HEK293 (cell line): ENCODE measurements around the gene OR5P2.
"Not testable (repeated sequence)": the region's sequence is repeated elsewhere in the genome, so short reads cannot be mapped to it uniquely, and the experiment has no call there.

Source experiments
- CTCF ChIA-PET: fragments of 350-600 bp; formaldehyde crosslinking; extraction: SDS; loops from one replicate; lab custom pipeline; 2021; ENCODE audit warnings: antibody characterized with exemption; lab: Yijun Ruan, JAX
- POLR2A ChIA-PET: fragments of 300-600 bp; formaldehyde crosslinking; extraction: SDS; loops from one replicate; lab custom pipeline; 2020; ENCODE audit warnings: antibody characterized with exemption, inconsistent platforms; lab: Yijun Ruan, JAX
- H3K27ac ChIP-seq: fragments of 200-500 bp; sonication (Bioruptor generic); 2 replicates; pipeline ENCODE4 v1.5.1; 2014; ENCODE audit warnings: low read depth, low read length, control low read depth, inconsistent platforms; ENCODE audit errors: extremely low read depth
- H3K36me3 ChIP-seq, 2 experiments: fragments of 200-500 bp in 1 of 2; sonication (Bioruptor generic) in 1 of 2; 1 replicate in 1 of 2; 2 replicates in 1 of 2; pipeline ENCODE4 v1.5.1; 2014 to 2017; ENCODE audit warnings: inconsistent platforms in 2 of 2, low read length in 2 of 2; ENCODE audit not compliant: control insufficient read depth in 2 of 2, insufficient read depth in 1 of 2
- H3K4me1 ChIP-seq: fragments of 200-500 bp; sonication (Bioruptor generic); 2 replicates; pipeline ENCODE4 v1.5.1; 2014; ENCODE audit warnings: mild to moderate bottlenecking, low read length, inconsistent platforms; ENCODE audit not compliant: control insufficient read depth, insufficient read depth
- H3K4me3 ChIP-seq: 2 replicates; pipeline ENCODE4 v1.5.1; 2011; ENCODE audit warnings: low read depth, mild to moderate bottlenecking, control low read depth, low read length, moderate library complexity
- H3K9me3 ChIP-seq: fragments of 200-500 bp; sonication (Bioruptor generic); 2 replicates; pipeline ENCODE4 v1.5.1; 2014; ENCODE audit warnings: low read depth, low read length, inconsistent platforms; ENCODE audit not compliant: control insufficient read depth, insufficient read depth
- KLF8 ChIP-seq: fragments of 450-650 bp; formaldehyde crosslinking; IDR thresholded peaks from 2 replicates; pipeline ENCODE4 v1.5.1; 2016; ENCODE audit warnings: missing biosample characterization, missing genetic modification characterization
- MEIS1 ChIP-seq: sonication (generic); formaldehyde crosslinking; IDR thresholded peaks from 2 replicates; pipeline ENCODE4 v1.8.1; 2022; ENCODE audit warnings: missing genetic modification reagents, mild to moderate bottlenecking, borderline replicate concordance
- PATZ1 ChIP-seq: fragments of 450-650 bp; formaldehyde crosslinking; IDR thresholded peaks from 2 replicates; pipeline ENCODE4 v1.5.1; 2016; ENCODE audit warnings: missing biosample characterization, missing genetic modification characterization
- REST ChIP-seq: fragments of 450-650 bp; formaldehyde crosslinking; IDR thresholded peaks from 2 replicates; pipeline ENCODE4 v1.5.1; 2016; ENCODE audit warnings: missing biosample characterization, missing genetic modification characterization
- SCRT2 ChIP-seq: fragments of 450-650 bp; formaldehyde crosslinking; IDR thresholded peaks from 2 replicates; pipeline ENCODE4 v1.5.1; 2016; ENCODE audit warnings: missing biosample characterization, missing genetic modification characterization
- ZBTB21 ChIP-seq: fragments of 450-650 bp; formaldehyde crosslinking; IDR thresholded peaks from 2 replicates; pipeline ENCODE4 v1.5.1; 2017; ENCODE audit warnings: missing biosample characterization, missing genetic modification characterization
- ZBTB48 ChIP-seq: fragments of 450-650 bp; formaldehyde crosslinking; IDR thresholded peaks from 2 replicates; pipeline ENCODE4 v1.5.1; 2016; ENCODE audit warnings: missing biosample characterization, missing genetic modification characterization
- ZBTB49 ChIP-seq: fragments of 450-650 bp; formaldehyde crosslinking; IDR thresholded peaks from 2 replicates; pipeline ENCODE4 v1.5.1; 2016; ENCODE audit warnings: missing biosample characterization, missing genetic modification characterization, low read depth
- ZBTB7A ChIP-seq: fragments of 450-650 bp; formaldehyde crosslinking; IDR thresholded peaks from 2 replicates; pipeline ENCODE4 v1.5.1; 2016; ENCODE audit warnings: low read depth, missing biosample characterization, missing genetic modification characterization
- ZNF114 ChIP-seq: fragments of 450-650 bp; formaldehyde crosslinking; IDR thresholded peaks from 2 replicates; pipeline ENCODE4 v1.5.0; 2017; ENCODE audit warnings: missing biosample characterization, missing genetic modification characterization
- ZNF184 ChIP-seq: fragments of 450-650 bp; IDR thresholded peaks from 2 replicates; pipeline ENCODE4 v1.5.1; 2018; ENCODE audit warnings: missing biosample characterization, mild to moderate bottlenecking, missing genetic modification characterization
- ZNF266 ChIP-seq: fragments of 450-650 bp; formaldehyde crosslinking; IDR thresholded peaks from 2 replicates; pipeline ENCODE4 v1.5.1; 2016; ENCODE audit warnings: missing biosample characterization, missing genetic modification characterization, low read depth
- ZNF510 ChIP-seq: fragments of 450-650 bp; formaldehyde crosslinking; IDR thresholded peaks from 2 replicates; pipeline ENCODE4 v1.5.1; 2018; ENCODE audit warnings: mild to moderate bottlenecking, missing genetic modification characterization, missing biosample characterization; ENCODE audit not compliant: insufficient replicate concordance
- ZNF626 ChIP-seq: fragments of 450-650 bp; sonication (Bioruptor Pico); formaldehyde crosslinking; IDR thresholded peaks from 2 replicates; pipeline ENCODE4 v1.5.1; 2018; ENCODE audit warnings: missing biosample characterization, missing genetic modification characterization, inconsistent platforms

OR5P2 gene

GRCh38 chr11:7787239-7787638 is 9.5 kb downstream of the OR5P2 start (continued):
- no peak for TF ChIP-seq ZBTB49 (tag by site-specific recombination)
- TF ChIP-seq ZBTB21 (tag by site-specific recombination) = no peak
- TF ChIP-seq ZNF114 (tag by site-specific recombination) = no peak
- no peak for TF ChIP-seq SCRT2 (tag by site-specific recombination)
- no peak for TF ChIP-seq ZNF626 (tag by site-specific recombination)
- TF ChIP-seq ZNF510 (tag by site-specific recombination) = no peak
- TF ChIP-seq REST (tag by site-specific recombination) = no peak

- no peak for TF ChIP-seq ZNF184 (tag by site-specific recombination)
- TF ChIP-seq ZNF266 (tag by site-specific recombination) = no peak
- TF ChIP-seq ZBTB48 (tag by site-specific recombination) = no peak
- TF ChIP-seq PATZ1 (tag by site-specific recombination) = no peak
- TF ChIP-seq MEIS1 = no peak
- no peak for TF ChIP-seq KLF8 (tag by site-specific recombination)
- no peak for TF ChIP-seq ZBTB7A (tag by site-specific recombination)
- Histone ChIP-seq H3K4me3 (no peak overlapping the region), H3K9me3 (no peaks in the 10 kb centered on the region), H3K36me3 (no peaks in the 10 kb centered on the region), H3K27ac (no peak overlapping the region), H3K4me1 (no peaks in the 10 kb centered on the region)
- POLR2A ChIA-PET = no interaction called here
- CTCF ChIA-PET = no interaction called here
Observed at GRCh38 chr11:7775689-7776088, 21.1 kb downstream of the OR5P2 start.

GRCh38 chr11:7764301-7764700 is 32.4 kb downstream of the OR5P2 start:
- H3K4me1 ChIP-seq, H3K27ac ChIP-seq, H3K36me3 ChIP-seq, H3K4me3 ChIP-seq, POLR2A ChIA-PET, H3K9me3 ChIP-seq, CTCF ChIA-PET: not testable (repeated sequence)
